ENCODE data around the gene JPH3. TPM values are rescaled to one million over a fixed set of nuclear protein-coding genes. Genes with fewer than 3 reads are reported as not detected.
"Not testable (repeated sequence)": the region's sequence is repeated elsewhere in the genome, so short reads cannot be mapped to it uniquely, and the experiment has no call there.

Gene JPH3
- total RNA-seq, 2 experiments from 2014 or later = 0.07 to 0.14 TPM

GRCh38 chr16:87669672-87670071 is 67.4 kb downstream of the JPH3 start:
- Mint-ChIP-seq H3K9me3 (no peaks in the 10 kb centered on the region), H3K27ac (no peak overlapping the region), H3K4me3 (no peak overlapping the region), H3K36me3 (ENCODE audit: low read depth) (no peaks in the 10 kb centered on the region), H3K27me3 (ENCODE audit: low read depth) (no peaks in the 10 kb centered on the region), H3K4me1 (ENCODE audit: low read depth) (no peaks in the 10 kb centered on the region)
- intact Hi-C loops (cut with micrococcal nuclease) = no loop called here
- no peak for DNase-seq
- CTCF ChIA-PET = no interaction called here

GRCh38 chr16:87671221-87671620 is 68.9 kb downstream of the JPH3 start:
- no peak overlapping the region for H3K27ac Mint-ChIP-seq
- no peaks in the 10 kb centered on the region for H3K4me1 Mint-ChIP-seq (ENCODE audit: low read depth)
- CTCF ChIA-PET = no interaction called here
- H3K36me3 Mint-ChIP-seq (ENCODE audit: low read depth) = no peaks in the 10 kb centered on the region
- intact Hi-C loops (cut with micrococcal nuclease) = no loop called here
- no peak for DNase-seq
- no peaks in the 10 kb centered on the region for H3K27me3 Mint-ChIP-seq (ENCODE audit: low read depth)
- H3K4me3 Mint-ChIP-seq = no peak overlapping the region
- H3K9me3 Mint-ChIP-seq = no peaks in the 10 kb centered on the region

GRCh38 chr16:87671715-87672270 is 69.5 kb downstream of the JPH3 start:
- H3K27me3 Mint-ChIP-seq (ENCODE audit: low read depth) = no peaks in the 10 kb centered on the region
- intact Hi-C loops (cut with micrococcal nuclease) = no loop called here
- no peak overlapping the region for H3K27ac Mint-ChIP-seq
- no peak for DNase-seq
- no peaks in the 10 kb centered on the region for H3K9me3 Mint-ChIP-seq
- H3K4me3 Mint-ChIP-seq = no peak overlapping the region
- no peaks in the 10 kb centered on the region for H3K36me3 Mint-ChIP-seq (ENCODE audit: low read depth)
- CTCF ChIA-PET = interaction anchor here (0.5 kb wide), 1 partner anchor 41 kb away, joined by 4 read pairs; no protein-coding TSS in a partner anchor
- H3K4me1 Mint-ChIP-seq (ENCODE audit: low read depth) = no peaks in the 10 kb centered on the region

- Mint-ChIP-seq H3K4me1 (ENCODE audit: low read depth) (no peaks in the 10 kb centered on the region), H3K27ac (no peak overlapping the region), H3K9me3 (no peaks in the 10 kb centered on the region), H3K27me3 (ENCODE audit: low read depth) (no peaks in the 10 kb centered on the region), H3K36me3 (ENCODE audit: low read depth) (no peaks in the 10 kb centered on the region), H3K4me3 (no peak overlapping the region)
- DNase-seq = no peak
- CTCF ChIA-PET = interaction anchor here (1.4 kb wide), 1 partner anchor 38 kb away, joined by 3 read pairs; no protein-coding TSS in a partner anchor
- intact Hi-C loops (cut with micrococcal nuclease) = no loop called here
These were observed 72.1 kb downstream of the JPH3 start for GRCh38 chr16:87674419-87674818.

- Mint-ChIP-seq H3K4me1 (ENCODE audit: low read depth) (no peaks in the 10 kb centered on the region), H3K27ac (no peak overlapping the region), H3K27me3 (ENCODE audit: low read depth) (no peaks in the 10 kb centered on the region), H3K36me3 (ENCODE audit: low read depth) (no peaks in the 10 kb centered on the region), H3K4me3 (no peak overlapping the region), H3K9me3 (no peaks in the 10 kb centered on the region)
- CTCF ChIA-PET = interaction anchor here (1.4 kb wide), 1 partner anchor 39 kb away, joined by 3 read pairs; no protein-coding TSS in a partner anchor
- intact Hi-C loops (cut with micrococcal nuclease) = no loop called here
- DNase-seq = no peak
These were observed 72.9 kb downstream of the JPH3 start for GRCh38 chr16:87675111-87675719.

- no peaks in the 10 kb centered on the region for H3K9me3 Mint-ChIP-seq
- H3K36me3 Mint-ChIP-seq (ENCODE audit: low read depth) = no peaks in the 10 kb centered on the region
- intact Hi-C loops (cut with micrococcal nuclease) = no loop called here
- no peak for DNase-seq
- no peak overlapping the region for H3K4me3 Mint-ChIP-seq
- CTCF ChIA-PET = no interaction called here
- H3K4me1 Mint-ChIP-seq (ENCODE audit: low read depth) = peaks cover 17% of the 10 kb centered on the region
- no peaks in the 10 kb centered on the region for H3K27me3 Mint-ChIP-seq (ENCODE audit: low read depth)
- no peak overlapping the region for H3K27ac Mint-ChIP-seq
These were observed 75.5 kb downstream of the JPH3 start for GRCh38 chr16:87677830-87678229.

GRCh38 chr16:87678618-87679017 is 76.3 kb downstream of the JPH3 start:
- Mint-ChIP-seq H3K4me1 (ENCODE audit: low read depth) (peaks cover 17% of the 10 kb centered on the region), H3K27me3 (ENCODE audit: low read depth) (no peaks in the 10 kb centered on the region), H3K27ac (no peak overlapping the region), H3K4me3 (no peak overlapping the region), H3K36me3 (ENCODE audit: low read depth) (no peaks in the 10 kb centered on the region), H3K9me3 (no peaks in the 10 kb centered on the region)
- CTCF ChIA-PET = no interaction called here
- intact Hi-C loops (cut with micrococcal nuclease) = no loop called here
- DNase-seq = no peak

- CTCF ChIA-PET = interaction anchor here (0.5 kb wide), 1 partner anchor 407 kb away, joined by 3 read pairs; no protein-coding TSS in a partner anchor
- DNase-seq = no peak
- no peak overlapping the region for H3K27ac Mint-ChIP-seq
- H3K4me1 Mint-ChIP-seq (ENCODE audit: low read depth) = peaks cover 17% of the 10 kb centered on the region
- no peaks in the 10 kb centered on the region for H3K27me3 Mint-ChIP-seq (ENCODE audit: low read depth)
- H3K4me3 Mint-ChIP-seq = no peak overlapping the region
- no peaks in the 10 kb centered on the region for H3K36me3 Mint-ChIP-seq (ENCODE audit: low read depth)
- no peaks in the 10 kb centered on the region for H3K9me3 Mint-ChIP-seq
- intact Hi-C loops (cut with micrococcal nuclease) = no loop called here
These were observed 77.4 kb downstream of the JPH3 start for GRCh38 chr16:87679593-87680271.

GRCh38 chr16:87680272-87680644 is 78.0 kb downstream of the JPH3 start:
- intact Hi-C loops (cut with micrococcal nuclease) = no loop called here
- CTCF ChIA-PET = no interaction called here
- DNase-seq = no peak
- Mint-ChIP-seq H3K4me1 (ENCODE audit: low read depth) (peaks cover 17% of the 10 kb centered on the region), H3K36me3 (ENCODE audit: low read depth) (no peaks in the 10 kb centered on the region), H3K27me3 (ENCODE audit: low read depth) (no peaks in the 10 kb centered on the region), H3K27ac (no peak overlapping the region), H3K9me3 (no peaks in the 10 kb centered on the region), H3K4me3 (no peak overlapping the region)

GRCh38 chr16:87681051-87681602 is 78.8 kb downstream of the JPH3 start:
- H3K9me3 Mint-ChIP-seq; DNase-seq; intact Hi-C loops (cut with micrococcal nuclease); H3K36me3 Mint-ChIP-seq (ENCODE audit: low read depth); H3K4me3 Mint-ChIP-seq; CTCF ChIA-PET; H3K27me3 Mint-ChIP-seq (ENCODE audit: low read depth): not testable (repeated sequence)
- Mint-ChIP-seq H3K27ac (peak overlapping the region; percentile 54), H3K4me1 (ENCODE audit: low read depth) (peaks cover 17% of the 10 kb centered on the region)

GRCh38 chr16:87681981-87682570 is 79.8 kb downstream of the JPH3 start:
- Mint-ChIP-seq H3K36me3 (ENCODE audit: low read depth) (no peaks in the 10 kb centered on the region), H3K27ac (peak overlapping the region; percentile 14), H3K4me3 (no peak overlapping the region), H3K4me1 (ENCODE audit: low read depth) (peaks cover 17% of the 10 kb centered on the region), H3K27me3 (ENCODE audit: low read depth) (no peaks in the 10 kb centered on the region), H3K9me3 (no peaks in the 10 kb centered on the region)
- peak; percentile 66 for DNase-seq
- CTCF ChIA-PET = interaction anchor here (0.6 kb wide), 1 partner anchor 94 kb away, joined by 3 read pairs; no protein-coding TSS in a partner anchor
- intact Hi-C loops (cut with micrococcal nuclease) = loop anchor here (2.0 kb wide), 2 partner anchors 21 to 41 kb away; no protein-coding TSS in a partner anchor

- no peaks in the 10 kb centered on the region for H3K9me3 Mint-ChIP-seq
- H3K4me3 Mint-ChIP-seq = no peak overlapping the region
- peaks cover 17% of the 10 kb centered on the region for H3K4me1 Mint-ChIP-seq (ENCODE audit: low read depth)
- CTCF ChIA-PET = no interaction called here
- no peak for DNase-seq
- intact Hi-C loops (cut with micrococcal nuclease) = loop anchor here (2.0 kb wide), 2 partner anchors 20 to 40 kb away; no protein-coding TSS in a partner anchor
- no peak overlapping the region for H3K27ac Mint-ChIP-seq
- no peaks in the 10 kb centered on the region for H3K27me3 Mint-ChIP-seq (ENCODE audit: low read depth)
- H3K36me3 Mint-ChIP-seq (ENCODE audit: low read depth) = no peaks in the 10 kb centered on the region
These were observed 80.6 kb downstream of the JPH3 start for GRCh38 chr16:87682852-87683399.
